Activated CD4-positive, alpha-beta T cell treated with anti-CD3 and anti-CD28 coated beads for 48 hours (primary cell): ENCODE measurements around the gene MCM10.
"Not testable (repeated sequence)": the region's sequence is repeated elsewhere in the genome, so short reads cannot be mapped to it uniquely, and the experiment has no call there.

Experiments used
- DNase-seq: peaks from one replicate; pipeline ENCODE4 v3.0.0-alpha.2; 2020

The MCM10 gene

GRCh38 chr10:13160934-13161856 is at the start of gene MCM10:
TSS of gene MCM10 (plus strand) at chr10:13161558. CDS start at chr10:13164203, 2,645 bp downstream.
- peak; percentile 99 for DNase-seq

DNA sequence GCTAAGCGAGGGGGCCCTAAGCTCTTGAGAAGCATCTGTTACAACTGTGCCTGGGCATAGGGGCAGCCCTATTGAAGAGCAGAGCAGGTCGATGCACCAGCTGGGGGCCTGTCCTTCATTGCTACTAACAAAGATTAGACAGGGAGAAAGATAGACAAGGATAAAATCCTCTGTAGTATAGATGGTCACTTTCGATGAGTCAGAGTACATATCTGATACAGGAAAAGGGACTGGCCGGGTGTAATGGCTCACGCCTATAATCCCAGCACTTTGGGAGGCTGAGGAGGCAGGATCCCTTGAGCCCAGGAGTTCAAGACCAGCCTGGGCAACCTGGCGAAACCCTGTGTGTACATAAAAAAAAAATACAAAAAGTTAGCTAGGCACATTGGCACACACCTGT is 47.8 kb upstream of the MCM10 start:
- no peak for DNase-seq

DNA sequence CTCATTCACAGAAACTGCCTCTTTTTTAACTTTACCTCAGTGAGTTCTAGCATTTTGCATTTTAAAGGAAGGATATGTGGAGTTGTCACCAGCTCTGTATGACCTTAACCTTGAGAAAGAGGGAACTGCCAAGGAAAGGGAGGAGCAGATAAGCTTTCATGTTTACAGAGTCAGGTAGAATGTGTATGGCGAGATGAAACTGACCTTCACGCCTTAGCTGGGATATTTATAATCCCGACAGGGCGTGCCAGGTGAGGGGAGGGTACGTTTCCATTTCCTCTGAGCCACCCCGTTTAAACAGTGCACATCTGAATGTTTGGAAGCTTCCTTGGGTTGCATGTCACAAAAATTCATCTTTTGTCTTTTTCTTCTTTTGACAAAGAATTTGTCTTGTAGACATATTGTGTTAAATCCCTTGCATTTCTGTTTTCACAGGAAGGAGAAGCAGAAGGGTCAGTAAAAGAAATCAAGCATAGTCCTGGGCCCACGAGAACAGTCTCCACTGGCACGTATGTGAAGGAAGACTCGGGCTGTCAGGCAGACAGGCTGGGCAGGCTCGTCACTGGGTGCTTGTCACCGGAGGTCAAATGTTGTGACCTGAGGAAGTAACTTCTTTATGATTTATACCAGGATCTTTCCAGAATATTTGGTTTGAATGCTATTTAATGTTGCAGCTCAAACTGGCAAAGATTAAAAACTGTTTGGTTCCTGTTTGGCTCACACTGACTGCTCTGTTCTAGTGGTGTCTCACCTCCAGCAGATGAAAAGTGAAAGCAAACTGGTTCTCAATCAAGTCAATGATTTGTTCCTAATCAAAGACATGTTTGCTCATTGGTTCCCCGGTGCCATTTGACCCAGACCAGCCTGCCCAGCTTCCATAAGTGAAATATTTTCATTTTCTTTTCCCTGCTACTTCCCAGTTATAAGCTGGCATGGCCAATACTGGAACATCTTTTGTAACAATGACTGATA is 45.2 kb upstream of the MCM10 start:
- DNase-seq: no peak

DNA sequence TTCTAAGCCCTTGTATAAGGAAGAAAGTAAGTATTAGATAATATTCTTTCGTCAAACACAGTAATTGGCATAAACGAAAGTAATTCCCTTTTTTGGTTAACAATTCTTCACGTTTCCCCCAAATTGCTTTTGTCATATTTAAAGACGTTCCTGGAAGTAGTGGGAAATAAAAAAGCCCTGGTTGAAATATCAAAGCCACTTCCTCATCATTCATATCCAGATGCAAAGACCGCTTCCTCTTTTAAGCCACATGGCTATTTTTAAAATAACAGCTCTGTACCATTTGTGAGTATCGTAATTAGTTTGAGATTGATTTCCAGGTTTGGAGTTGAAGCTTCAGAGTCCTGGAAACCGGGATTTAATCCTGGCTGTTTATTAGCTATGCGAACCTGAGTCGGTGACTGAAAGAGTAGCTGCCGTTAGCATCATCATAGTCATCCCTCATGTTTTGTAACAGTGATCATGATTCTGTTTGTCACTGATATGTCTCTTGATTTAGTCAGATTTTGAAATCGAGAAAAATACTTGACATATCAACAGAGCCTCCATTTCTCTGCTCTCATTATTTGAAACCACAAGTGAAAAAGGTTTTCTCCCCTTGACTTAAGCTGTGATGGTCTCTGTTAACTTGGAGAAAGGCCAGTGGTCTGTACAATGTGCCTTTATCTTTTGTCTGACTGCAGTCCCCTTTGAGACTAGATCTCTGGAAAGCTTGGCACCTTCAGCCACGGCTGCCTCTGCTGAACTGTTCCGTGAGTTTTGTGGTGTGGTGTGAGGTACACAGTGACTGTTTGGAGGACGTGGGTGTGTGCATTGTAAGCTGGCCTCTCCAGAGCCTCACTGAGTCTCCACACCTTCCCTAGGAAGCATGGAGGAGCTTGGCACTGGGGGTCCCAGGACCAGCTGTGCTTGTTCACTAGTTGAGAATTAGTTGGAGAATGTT is 43.2 kb upstream of the MCM10 start:
- DNase-seq: no peak

DNA sequence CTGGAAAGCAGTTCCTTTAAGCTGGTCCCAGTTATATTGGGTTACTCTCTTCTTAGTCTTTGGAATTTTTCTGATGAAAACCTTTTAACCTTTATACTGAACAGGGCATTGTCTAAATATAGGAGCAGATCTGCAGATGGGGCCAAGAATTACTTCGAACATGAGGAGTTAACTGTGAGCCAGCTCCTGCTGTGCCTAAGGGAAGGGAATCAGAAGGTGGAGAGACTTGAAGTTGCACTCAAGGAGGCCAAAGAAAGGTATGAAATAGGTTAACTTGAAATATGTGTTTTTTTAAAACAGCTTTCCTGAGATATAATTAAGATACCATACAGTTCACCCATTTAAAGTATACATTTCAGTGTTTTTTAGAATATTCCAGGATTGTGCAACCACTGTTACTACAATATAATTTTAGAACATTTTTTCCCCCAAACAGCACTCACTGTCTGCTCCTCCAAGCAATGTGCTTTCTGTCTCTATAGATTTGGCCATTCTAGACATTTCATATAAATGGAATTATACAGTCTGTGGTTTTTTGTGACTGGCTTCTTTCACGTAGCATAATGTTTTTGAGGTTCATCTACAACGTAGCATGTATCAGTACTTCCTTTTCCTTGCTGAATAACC is 42.5 kb upstream of the MCM10 start:
- DNase-seq: no peak

- DNase-seq: no peak
Measured at GRCh38 chr10:13120786-13121499, 40.4 kb upstream of the MCM10 start.

GRCh38 chr10:13121500-13121854 is 39.9 kb upstream of the MCM10 start:
- no peak for DNase-seq

GRCh38 chr10:13136651-13137050 is 24.7 kb upstream of the MCM10 start:
- no peak for DNase-seq

GRCh38 chr10:13139150-13139549 is 22.2 kb upstream of the MCM10 start:
- DNase-seq: no peak

- no peak for DNase-seq
Measured at GRCh38 chr10:13139676-13140075, 21.7 kb upstream of the MCM10 start.

- DNase-seq: no peak
Measured at GRCh38 chr10:13140627-13141190, 20.6 kb upstream of the MCM10 start.

DNA sequence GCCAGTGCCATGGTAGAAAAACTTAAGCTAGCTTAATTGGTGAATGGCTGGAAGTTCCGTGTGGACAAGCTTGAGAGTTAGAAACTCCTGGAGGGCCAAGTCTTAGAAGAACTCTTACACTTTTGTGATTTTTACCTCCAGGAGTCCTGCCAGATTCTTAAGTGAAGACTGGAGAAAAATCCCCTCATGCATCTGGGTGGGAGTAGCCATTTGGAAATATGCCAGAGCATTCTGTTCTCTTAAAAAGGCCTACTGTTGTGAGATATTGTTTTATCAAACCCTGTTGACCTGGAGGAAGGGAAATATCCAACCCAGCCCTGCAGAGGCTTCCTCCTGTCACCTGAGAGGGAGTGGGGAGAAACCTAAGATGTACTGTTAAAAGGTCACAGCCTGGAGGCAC is 17.6 kb upstream of the MCM10 start:
- DNase-seq: no peak

DNA sequence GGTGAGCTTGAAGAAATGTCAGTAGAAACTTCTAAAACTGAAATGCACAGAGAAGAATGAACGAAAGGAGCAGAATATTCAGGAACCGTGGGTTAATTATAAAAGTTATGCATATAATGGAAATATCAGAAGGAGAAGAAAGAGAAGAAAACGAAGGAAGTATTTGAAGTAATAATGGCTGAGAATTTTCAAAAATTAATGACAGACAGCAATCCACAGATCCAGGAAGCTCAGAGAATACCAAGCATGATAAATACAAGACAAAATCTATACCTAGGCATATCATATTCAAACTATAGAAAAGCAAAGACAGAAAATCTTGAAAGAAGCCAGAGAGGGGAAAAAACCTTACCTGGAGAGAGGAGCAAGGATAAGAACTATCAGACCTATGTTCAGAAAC is 16.5 kb upstream of the MCM10 start:
- DNase-seq: no peak

DNA sequence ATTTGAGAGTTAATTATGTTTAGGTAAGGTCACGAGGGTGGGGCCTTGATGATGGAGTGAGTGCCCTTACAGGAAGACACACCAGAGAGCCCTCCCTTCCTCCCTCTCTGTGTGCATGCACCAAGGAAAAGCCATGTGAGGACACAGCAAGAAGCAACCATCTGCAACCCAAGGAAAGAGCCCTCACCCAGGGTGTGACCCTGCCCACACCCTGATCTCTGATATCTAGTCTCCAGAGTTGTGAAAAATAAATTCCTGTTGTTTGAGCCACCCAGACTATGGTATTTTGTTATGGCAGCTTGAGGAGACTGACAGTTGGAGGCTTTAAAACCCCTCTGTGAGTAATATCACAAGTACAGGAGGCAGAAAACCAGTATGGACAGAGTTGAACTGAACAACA is 15.0 kb upstream of the MCM10 start:
- DNase-seq: no peak

- no peak for DNase-seq
Measured at GRCh38 chr10:13147161-13147560, 14.2 kb upstream of the MCM10 start.

GRCh38 chr10:13152296-13152695 is 9.1 kb upstream of the MCM10 start:
- no peak for DNase-seq

- DNase-seq: not testable (repeated sequence)
Measured at GRCh38 chr10:13155860-13156259, 5.5 kb upstream of the MCM10 start.

- DNase-seq: peak; percentile 26
Measured at GRCh38 chr10:13158401-13158800, 3.0 kb upstream of the MCM10 start.

DNA sequence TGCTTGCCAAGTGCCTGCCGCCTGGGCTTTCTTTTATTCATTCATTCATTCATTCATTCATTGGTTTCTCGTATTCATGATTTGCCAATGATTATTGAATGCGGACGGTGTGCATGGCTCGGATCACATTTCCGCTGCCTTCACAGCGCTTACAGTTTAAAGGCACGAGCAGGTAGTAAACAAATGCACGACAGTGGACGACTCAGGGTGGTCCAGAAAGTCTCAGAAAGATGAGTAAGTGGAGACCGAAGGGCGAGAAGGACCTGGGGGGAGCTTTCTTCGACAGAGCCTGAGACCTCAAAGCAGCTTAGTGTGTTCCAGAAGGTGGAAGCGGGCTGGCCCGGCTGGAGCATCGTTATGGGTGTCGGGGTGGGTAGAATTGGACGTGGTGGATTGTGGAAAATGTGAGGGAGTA is 506 bp downstream of the MCM10 start:
- peak; percentile 35 for DNase-seq

- DNase-seq: no peak
Measured at GRCh38 chr10:13163859-13164258, 2.5 kb downstream of the MCM10 start.

GRCh38 chr10:13165177-13165576 is 3.8 kb downstream of the MCM10 start:
- DNase-seq: no peak
